GM18861 (cell line): ENCODE measurements around the gene ELMO3.

ENCODE experiments used
- ATAC-seq: cut with Tn5 transposase; IDR thresholded peaks from one replicate; pipeline ENCODE4 v1.9.1; 2021; ENCODE audit not compliant: unreplicated experiment

ELMO3 gene

DNA sequence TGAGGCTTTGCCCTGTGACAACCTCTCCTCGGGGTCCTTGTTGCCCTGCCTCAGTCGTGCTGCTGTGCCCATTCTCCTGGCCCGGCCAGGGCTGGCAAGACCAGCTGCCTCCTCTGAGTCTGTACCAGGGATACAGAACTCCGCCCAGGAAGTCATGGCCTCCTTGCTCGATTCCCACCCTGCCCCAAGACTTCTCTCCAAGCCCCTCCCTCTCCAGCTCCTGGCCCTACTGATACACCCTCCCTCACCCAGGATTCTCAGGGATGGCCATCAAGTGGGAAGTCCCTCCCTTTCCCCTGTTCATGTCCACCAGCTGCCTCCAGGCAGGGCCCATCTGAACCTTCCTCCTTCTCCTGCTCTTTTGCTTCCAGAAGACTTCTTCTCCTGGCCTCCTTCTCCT, 16.8 kb downstream of the ELMO3 start:
- no peak for ATAC-seq

GRCh38 chr16:67216612-67217490, 17.9 kb downstream of the ELMO3 start:
- ATAC-seq, result no peak

DNA sequence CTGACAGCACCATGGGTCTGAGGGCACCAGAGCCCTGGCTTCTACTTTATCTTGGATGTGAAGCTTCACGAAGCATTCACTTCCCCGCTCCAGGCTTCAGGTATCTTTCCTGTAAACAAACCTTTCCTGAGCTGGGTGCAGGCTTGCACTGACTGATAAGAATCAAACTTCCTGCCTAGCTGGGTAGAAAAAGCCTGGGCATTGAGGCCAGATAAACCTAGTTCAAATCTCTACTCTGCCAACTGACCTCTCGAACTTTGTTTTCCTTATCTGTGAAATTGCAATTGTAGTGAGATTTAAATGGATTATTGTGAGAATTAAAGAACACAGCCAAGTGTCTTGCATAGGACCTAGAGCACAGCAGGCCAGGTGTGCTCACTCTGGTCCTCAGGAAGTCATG, 25.1 kb downstream of the ELMO3 start:
- no peak for ATAC-seq

- ATAC-seq, result no peak
Observed at GRCh38 chr16:67226295-67226803, 27.4 kb downstream of the ELMO3 start.

DNA sequence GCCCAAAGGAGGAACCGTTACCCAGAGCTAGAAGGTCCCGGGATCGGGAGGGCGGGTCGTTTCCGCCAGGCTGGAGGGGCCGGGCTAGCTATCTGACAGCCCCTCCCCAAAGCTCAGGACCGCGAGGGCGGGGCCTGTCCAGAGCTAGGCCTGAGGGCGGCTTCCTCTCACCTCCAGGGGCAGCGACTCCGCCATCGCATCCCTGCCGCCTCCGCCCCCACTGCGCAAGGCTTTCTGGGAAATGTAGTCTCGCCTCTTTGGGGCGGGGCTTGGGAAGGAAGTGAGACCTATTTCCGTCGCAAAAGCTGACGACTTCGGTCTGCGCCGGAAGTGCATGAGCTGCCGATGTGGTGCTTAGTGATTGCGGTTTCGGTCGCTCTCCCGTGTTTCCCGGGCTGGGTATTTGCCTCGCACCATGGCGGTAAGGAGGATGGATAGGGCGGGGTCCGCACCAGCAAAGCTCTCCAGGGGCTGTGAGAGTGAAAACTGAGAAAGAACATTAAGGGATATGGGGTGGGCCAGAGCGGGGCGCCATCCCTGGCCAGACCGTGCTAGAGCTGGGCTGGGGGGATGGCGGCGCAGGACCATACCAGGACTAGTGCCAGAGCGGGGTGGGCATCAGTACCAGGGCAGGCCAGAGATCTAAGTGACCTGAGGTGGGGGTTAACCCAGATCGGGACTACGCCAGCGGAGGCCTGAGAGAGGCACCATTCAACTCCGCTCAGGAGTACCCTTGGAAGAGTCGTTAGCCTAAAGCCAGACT, 28.1 kb downstream of the ELMO3 start, which contains the start of gene TMEM208:
TSS of gene TMEM208 (plus strand) at position 327 of the 763 bp plus-strand sequence. CDS start at position 416, 89 bp downstream.
- peak; percentile 79 for ATAC-seq

- no peak for ATAC-seq
Observed at GRCh38 chr16:67227567-67227921, 28.6 kb downstream of the ELMO3 start.

DNA sequence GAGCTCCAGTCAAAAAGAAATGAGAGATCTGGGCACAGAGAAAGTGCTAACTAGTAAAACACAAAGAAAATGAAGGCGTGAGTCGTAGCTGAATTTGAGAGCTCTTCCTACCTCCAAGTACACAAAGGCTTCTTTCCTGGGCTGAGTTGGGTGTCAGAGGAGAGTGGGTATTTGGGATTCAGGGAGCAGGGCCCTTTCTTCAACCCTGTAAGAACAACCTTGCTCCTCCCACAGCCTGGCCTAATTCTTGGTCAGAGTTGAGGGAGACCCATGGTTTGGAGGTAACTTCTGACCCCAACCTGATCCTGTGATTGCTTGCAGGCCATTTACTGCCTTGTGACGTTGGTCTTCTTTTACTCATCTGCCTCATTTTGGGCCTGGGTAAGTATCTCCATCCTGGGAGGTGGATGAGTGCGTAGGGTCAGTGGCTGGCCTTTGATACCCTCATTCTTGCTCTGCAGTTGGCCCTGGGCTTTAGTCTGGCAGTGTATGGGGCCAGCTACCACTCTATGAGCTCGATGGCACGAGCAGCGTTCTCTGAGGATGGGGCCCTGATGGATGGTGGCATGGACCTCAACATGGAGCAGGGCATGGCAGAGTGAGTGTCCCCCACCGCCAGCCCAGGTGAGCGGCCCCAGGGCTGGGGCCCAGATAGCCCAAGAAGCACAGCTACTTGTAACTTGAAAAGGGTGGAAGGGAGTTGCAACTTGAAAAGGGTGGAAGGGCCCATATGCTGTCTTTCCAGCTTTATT, 29.3 kb downstream of the ELMO3 start:
- ATAC-seq, result no peak

- ATAC-seq, result no peak
Observed at GRCh38 chr16:67228905-67229304, 30.0 kb downstream of the ELMO3 start.

DNA sequence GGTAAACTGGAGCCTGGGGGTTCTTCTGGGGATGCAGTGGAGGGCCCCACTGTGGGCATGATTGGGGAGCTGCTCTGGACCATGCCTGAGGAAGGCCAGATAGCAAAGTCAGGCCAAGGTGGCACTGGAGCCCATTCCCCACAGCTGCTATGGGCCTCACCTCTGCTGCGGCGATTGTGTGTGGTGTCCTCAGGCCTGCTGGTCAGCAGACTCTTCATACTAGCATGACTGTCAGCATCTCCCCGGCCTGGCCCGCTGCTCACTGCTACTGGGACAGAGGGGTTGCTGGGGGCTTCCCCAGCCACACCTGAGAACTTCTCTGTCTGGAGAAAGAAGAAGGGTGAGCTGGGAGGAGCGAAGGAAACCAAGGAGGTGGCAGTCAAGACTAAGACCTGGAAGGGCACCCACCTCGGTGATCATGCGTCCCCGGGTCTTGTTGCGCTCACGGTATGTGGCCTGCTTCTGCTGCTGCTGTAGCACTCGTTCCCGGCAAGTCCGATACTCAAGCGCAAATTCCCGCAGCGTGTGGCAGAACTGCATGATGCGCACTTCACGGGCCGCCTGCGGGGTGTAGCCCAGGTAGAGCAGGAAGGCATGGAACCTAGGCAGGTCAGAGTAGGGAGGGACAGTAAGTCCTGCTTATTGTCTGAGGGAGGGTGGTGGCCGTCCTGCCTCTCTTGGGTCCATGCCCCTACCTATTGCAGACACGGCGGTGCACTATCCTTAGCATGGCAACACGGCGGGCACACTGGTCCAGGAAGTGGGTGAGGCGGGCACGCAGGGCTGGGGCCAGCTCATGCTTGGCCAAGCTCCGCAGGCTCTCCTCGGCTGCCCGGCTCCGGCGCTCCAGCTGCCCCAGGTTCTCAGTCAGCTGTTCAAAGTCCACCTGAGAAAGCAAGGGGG, 31.2 kb downstream of the ELMO3 start:
- no peak for ATAC-seq

- no peak for ATAC-seq
Observed at GRCh38 chr16:67230809-67231660, 32.1 kb downstream of the ELMO3 start.

GRCh38 chr16:67233596-67233995, 34.7 kb downstream of the ELMO3 start:
- no peak for ATAC-seq

DNA sequence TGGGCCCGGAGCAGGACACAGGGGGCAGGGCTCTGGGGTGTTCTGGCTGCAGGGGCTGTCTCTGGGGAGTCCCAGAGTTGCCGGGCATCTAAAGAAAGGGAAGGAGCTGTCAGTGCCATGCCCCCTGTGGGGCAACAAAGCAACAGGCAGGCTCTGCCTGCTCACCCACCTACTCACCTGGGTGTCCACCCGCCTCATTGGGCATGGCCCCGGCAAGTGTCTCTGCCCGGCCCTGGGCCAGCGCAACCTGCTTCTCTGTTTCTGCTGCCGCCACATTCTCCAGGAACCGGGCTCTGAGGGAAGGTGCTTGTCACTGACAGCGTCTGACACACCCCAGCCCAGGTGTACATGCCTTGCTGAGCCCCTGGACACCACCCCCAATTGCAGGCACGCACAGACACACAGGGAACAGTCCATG, 35.3 kb downstream of the ELMO3 start:
- no peak for ATAC-seq

GRCh38 chr16:67235816-67236562, 37.1 kb downstream of the ELMO3 start:
- no peak for ATAC-seq

- ATAC-seq, result no peak
Observed at GRCh38 chr16:67236563-67237395, 37.8 kb downstream of the ELMO3 start.

DNA sequence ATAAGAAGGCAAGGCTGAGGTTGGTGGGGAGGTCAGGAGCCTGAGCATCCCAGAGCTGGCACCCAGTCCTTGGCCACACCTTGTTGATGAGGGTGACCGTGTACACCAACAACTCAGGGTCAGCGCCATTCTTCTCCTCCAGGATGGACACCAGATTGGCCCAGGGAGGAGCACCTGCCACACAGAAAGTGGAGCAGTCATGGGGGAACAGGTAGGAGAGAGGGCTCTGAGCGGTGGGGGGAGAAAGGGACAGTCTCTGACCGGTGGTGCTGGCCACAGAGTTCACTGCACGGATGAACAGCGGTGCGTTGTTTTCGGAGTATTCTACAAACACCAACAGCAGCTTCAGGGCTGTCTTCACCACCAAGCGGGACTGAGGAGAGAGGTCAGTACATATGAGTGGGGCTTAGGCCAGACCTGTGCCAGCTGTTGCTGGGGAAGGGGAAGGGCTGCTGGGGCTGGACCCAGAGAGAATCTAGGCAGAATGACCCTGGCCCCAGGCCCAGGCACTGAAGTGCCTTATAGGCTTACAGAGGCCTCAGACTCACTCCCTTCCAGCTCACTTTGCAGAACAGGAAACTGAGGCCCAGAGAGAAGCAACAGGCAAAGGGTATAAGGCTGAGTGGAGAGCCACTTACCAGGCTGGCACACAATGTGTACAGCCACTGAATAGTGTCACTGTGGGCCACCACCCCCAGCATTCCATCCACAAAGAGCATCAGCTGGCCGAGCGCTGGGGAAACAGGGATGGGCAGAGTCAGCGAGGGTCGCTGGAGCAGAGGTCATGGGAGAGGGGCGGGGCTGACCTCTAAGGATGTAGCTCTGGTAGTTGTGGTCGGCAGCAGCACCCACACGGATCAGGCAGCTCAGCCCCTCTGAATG, 38.7 kb downstream of the ELMO3 start:
- no peak for ATAC-seq

GRCh38 chr16:67238278-67238575, 39.3 kb downstream of the ELMO3 start:
- ATAC-seq, result no peak
